HEK293 (cell line): ENCODE data around the gene PCBP2.

Source experiments
- CTCF ChIA-PET: fragments of 350-600 bp; formaldehyde crosslinking; extraction: SDS; loops from one replicate; lab custom pipeline; 2021; ENCODE audit warnings: antibody characterized with exemption; lab: Yijun Ruan, JAX
- POLR2A ChIA-PET: fragments of 300-600 bp; formaldehyde crosslinking; extraction: SDS; loops from one replicate; lab custom pipeline; 2020; ENCODE audit warnings: antibody characterized with exemption, inconsistent platforms; lab: Yijun Ruan, JAX
- H3K27ac ChIP-seq: fragments of 200-500 bp; sonication (Bioruptor generic); 2 replicates; pipeline ENCODE4 v1.5.1; 2014; ENCODE audit warnings: low read depth, low read length, control low read depth, inconsistent platforms; ENCODE audit errors: extremely low read depth
- H3K36me3 ChIP-seq, 2 experiments: fragments of 200-500 bp in 1 of 2; sonication (Bioruptor generic) in 1 of 2; 1 replicate in 1 of 2; 2 replicates in 1 of 2; pipeline ENCODE4 v1.5.1; 2014 to 2017; ENCODE audit warnings: inconsistent platforms in 2 of 2, low read length in 2 of 2; ENCODE audit not compliant: control insufficient read depth in 2 of 2, insufficient read depth in 1 of 2
- H3K4me1 ChIP-seq: fragments of 200-500 bp; sonication (Bioruptor generic); 2 replicates; pipeline ENCODE4 v1.5.1; 2014; ENCODE audit warnings: mild to moderate bottlenecking, low read length, inconsistent platforms; ENCODE audit not compliant: control insufficient read depth, insufficient read depth
- H3K4me3 ChIP-seq: 2 replicates; pipeline ENCODE4 v1.5.1; 2011; ENCODE audit warnings: low read depth, mild to moderate bottlenecking, control low read depth, low read length, moderate library complexity
- H3K9me3 ChIP-seq: fragments of 200-500 bp; sonication (Bioruptor generic); 2 replicates; pipeline ENCODE4 v1.5.1; 2014; ENCODE audit warnings: low read depth, low read length, inconsistent platforms; ENCODE audit not compliant: control insufficient read depth, insufficient read depth
- BCL11A ChIP-seq: fragments of 450-650 bp; formaldehyde crosslinking; IDR thresholded peaks from 2 replicates; pipeline ENCODE4 v1.5.1; 2016; ENCODE audit warnings: low read depth, missing biosample characterization, missing genetic modification characterization
- FEZF1 ChIP-seq: fragments of 450-650 bp; formaldehyde crosslinking; IDR thresholded peaks from 2 replicates; pipeline ENCODE4 v1.5.1; 2016; ENCODE audit warnings: missing biosample characterization, missing genetic modification characterization
- KLF9 ChIP-seq: fragments of 450-650 bp; formaldehyde crosslinking; IDR thresholded peaks from 2 replicates; pipeline ENCODE4 v1.5.1; 2016; ENCODE audit warnings: missing biosample characterization, missing genetic modification characterization, low read depth
- SETDB1 ChIP-seq: IDR thresholded peaks from one replicate; pipeline ENCODE4 v1.6.1; 2017; ENCODE audit warnings: mild to moderate bottlenecking, low read length, moderate library complexity, mixed read lengths; ENCODE audit not compliant: insufficient read length
- ZBTB1 ChIP-seq: fragments of 450-650 bp; formaldehyde crosslinking; IDR thresholded peaks from 2 replicates; pipeline ENCODE4 v1.5.1; 2016; ENCODE audit warnings: missing biosample characterization, missing genetic modification characterization
- ZEB2 ChIP-seq: fragments of 450-650 bp; formaldehyde crosslinking; IDR thresholded peaks from 2 replicates; pipeline ENCODE4 v1.5.1; 2016; ENCODE audit warnings: missing biosample characterization, missing genetic modification characterization
- ZFP69B ChIP-seq: fragments of 450-650 bp; formaldehyde crosslinking; IDR thresholded peaks from 2 replicates; pipeline ENCODE4 v1.5.1; 2016; ENCODE audit warnings: missing biosample characterization, missing genetic modification characterization
- ZNF112 ChIP-seq: fragments of 450-650 bp; formaldehyde crosslinking; IDR thresholded peaks from 2 replicates; pipeline ENCODE4 v1.5.0; 2017; ENCODE audit warnings: missing biosample characterization, missing genetic modification characterization
- ZNF133 ChIP-seq: fragments of 450-650 bp; formaldehyde crosslinking; IDR thresholded peaks from 2 replicates; pipeline ENCODE4 v1.5.1; 2016; ENCODE audit warnings: missing biosample characterization, missing genetic modification characterization
- ZNF16 ChIP-seq: fragments of 450-650 bp; formaldehyde crosslinking; IDR thresholded peaks from 2 replicates; pipeline ENCODE4 v1.5.1; 2016; ENCODE audit warnings: low read depth, missing biosample characterization, missing genetic modification characterization
- ZNF23 ChIP-seq: fragments of 450-650 bp; formaldehyde crosslinking; IDR thresholded peaks from 2 replicates; pipeline ENCODE4 v1.5.1; 2016; ENCODE audit warnings: missing biosample characterization, missing genetic modification characterization, borderline replicate concordance
- ZNF324 ChIP-seq: fragments of 450-650 bp; formaldehyde crosslinking; IDR thresholded peaks from 2 replicates; pipeline ENCODE4 v1.5.1; 2016; ENCODE audit warnings: missing biosample characterization, missing genetic modification characterization
- ZNF37A ChIP-seq: fragments of 450-650 bp; IDR thresholded peaks from 2 replicates; pipeline ENCODE4 v1.5.1; 2018; ENCODE audit warnings: missing biosample characterization, missing genetic modification characterization
- ZNF416 ChIP-seq: fragments of 450-650 bp; formaldehyde crosslinking; IDR thresholded peaks from 2 replicates; pipeline ENCODE4 v1.5.1; 2016; ENCODE audit warnings: missing biosample characterization, missing genetic modification characterization
- ZNF555 ChIP-seq: fragments of 450-650 bp; formaldehyde crosslinking; conservative IDR thresholded peaks from 2 replicates; pipeline ENCODE4 v1.5.1; 2017; ENCODE audit warnings: missing biosample characterization, mild to moderate bottlenecking, missing genetic modification characterization, inconsistent platforms
- ZNF561 ChIP-seq: fragments of 450-650 bp; IDR thresholded peaks from 2 replicates; pipeline ENCODE4 v1.5.1; 2018; ENCODE audit warnings: missing biosample characterization, missing genetic modification characterization, borderline replicate concordance
- ZNF610 ChIP-seq: fragments of 450-650 bp; formaldehyde crosslinking; IDR thresholded peaks from 2 replicates; pipeline ENCODE4 v1.5.1; 2016; ENCODE audit warnings: missing biosample characterization, missing genetic modification characterization, borderline replicate concordance
- ZNF626 ChIP-seq: fragments of 450-650 bp; sonication (Bioruptor Pico); formaldehyde crosslinking; IDR thresholded peaks from 2 replicates; pipeline ENCODE4 v1.5.1; 2018; ENCODE audit warnings: missing biosample characterization, missing genetic modification characterization, inconsistent platforms
- ZNF654 ChIP-seq: fragments of 450-650 bp; formaldehyde crosslinking; IDR thresholded peaks from 2 replicates; pipeline ENCODE4 v1.5.1; 2016; ENCODE audit warnings: low read depth, missing biosample characterization, missing genetic modification characterization
- ZNF747 ChIP-seq: fragments of 450-650 bp; formaldehyde crosslinking; IDR thresholded peaks from 2 replicates; pipeline ENCODE4 v1.5.1; 2016; ENCODE audit warnings: missing biosample characterization, missing genetic modification characterization
- ZNF791 ChIP-seq: fragments of 450-650 bp; formaldehyde crosslinking; IDR thresholded peaks from 2 replicates; pipeline ENCODE4 v1.5.1; 2016; ENCODE audit warnings: missing biosample characterization, missing genetic modification characterization
- TF ChIP-seq, protein P1 (sequence below): fragments of 450-650 bp; formaldehyde crosslinking; IDR thresholded peaks from 2 replicates; pipeline ENCODE4 v1.5.1; 2016; ENCODE audit warnings: missing biosample characterization, missing genetic modification characterization
- TF ChIP-seq, protein P2 (sequence below): fragments of 450-650 bp; IDR thresholded peaks from 2 replicates; pipeline ENCODE4 v1.5.1; 2018; ENCODE audit warnings: missing biosample characterization, mild to moderate bottlenecking, missing genetic modification characterization
- TF ChIP-seq, protein P3 (sequence below): fragments of 450-650 bp; formaldehyde crosslinking; IDR thresholded peaks from 2 replicates; pipeline ENCODE4 v1.5.1; 2017; ENCODE audit warnings: missing biosample characterization, missing genetic modification characterization
- TF ChIP-seq, protein P4 (sequence below): fragments of 450-650 bp; formaldehyde crosslinking; IDR thresholded peaks from 2 replicates; pipeline ENCODE4 v1.5.1; 2016; ENCODE audit warnings: missing biosample characterization, missing genetic modification characterization, low read depth
- TF ChIP-seq, protein P5 (sequence below): fragments of 450-650 bp; formaldehyde crosslinking; IDR thresholded peaks from 2 replicates; pipeline ENCODE4 v1.5.1; 2016; ENCODE audit warnings: missing biosample characterization, missing genetic modification characterization
- TF ChIP-seq, protein P6 (sequence below): fragments of 450-650 bp; formaldehyde crosslinking; IDR thresholded peaks from 2 replicates; pipeline ENCODE4 v1.5.1; 2016; ENCODE audit warnings: missing biosample characterization, missing genetic modification characterization

PCBP2 gene

DNA sequence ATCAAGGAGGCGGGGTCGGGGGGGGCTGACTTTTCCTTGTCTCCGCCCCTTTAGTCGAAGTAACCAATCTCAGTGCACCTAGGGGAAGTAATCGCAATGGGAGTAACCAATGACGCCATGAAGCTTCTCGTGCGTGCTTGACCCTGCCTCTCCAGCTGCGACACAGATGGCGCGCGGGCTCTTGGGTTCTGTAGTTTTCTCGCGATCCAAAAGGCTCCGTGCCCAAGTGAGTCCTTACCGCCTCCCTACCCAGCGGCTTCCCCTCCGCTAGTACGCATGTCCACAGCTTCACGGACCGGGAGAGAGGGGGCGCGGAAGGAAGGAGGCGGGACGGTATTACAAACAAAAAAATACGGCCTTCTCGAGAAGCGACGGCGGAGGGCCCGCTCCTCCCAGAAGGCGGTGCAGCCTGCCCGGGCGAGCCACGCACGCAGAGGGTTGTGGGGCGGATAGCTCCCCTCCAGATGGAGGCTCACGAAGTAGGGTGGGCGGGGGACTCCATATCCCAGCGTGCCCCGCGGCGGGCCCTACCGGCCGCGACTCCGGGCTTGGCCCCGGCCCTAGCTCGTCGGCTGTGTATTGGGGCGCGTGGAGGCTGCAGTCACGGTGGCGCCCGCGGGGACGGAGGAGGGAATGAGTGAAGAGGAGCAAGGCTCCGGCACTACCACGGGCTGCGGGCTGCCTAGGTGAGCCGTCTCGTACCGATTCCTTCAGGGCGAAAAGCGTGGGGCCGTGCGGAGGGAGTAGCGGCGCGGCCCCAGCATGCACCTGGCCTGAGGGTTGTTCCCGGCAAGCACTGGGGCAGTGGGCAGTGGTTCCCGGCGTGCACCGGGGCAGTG lies 49.1 kb downstream of the PCBP2 start, which contains the start of gene TARBP2:
Gene TARBP2, plus strand, starts transcription at position 508 of the 839 bp plus-strand sequence. Its CDS starts 126 bp downstream, at position 634.
- H3K4me1 ChIP-seq = peaks cover 16% of the 10 kb centered on the region
- ChIA-PET POLR2A (interaction anchor here (0.6 to 4.6 kb wide), 41 partner anchors 8 to 446 kb away, joined by 3 to 39 read pairs (median 4); partner anchors contain the start of genes AAAS, ATP5MC2, CSAD and MYG1), CTCF (interaction anchor here (0.5 to 1.8 kb wide), 11 partner anchors 8 to 1436 kb away, joined by 3 to 11 read pairs (median 4); no protein-coding TSS in a partner anchor)
- H3K27ac ChIP-seq = peak within 1 kb of the TSS; percentile 94
- H3K4me3 ChIP-seq = peak within 1 kb of the TSS; percentile 67
- peaks cover 0 to 32% of the 10 kb centered on the region in 2 experiments; a peak in 1 of 3 replicates for H3K36me3 ChIP-seq
- no peaks in the 10 kb centered on the region for H3K9me3 ChIP-seq
- TF ChIP-seq ZNF747 (tag by site-specific recombination) (no peak), ZNF416 (tag by site-specific recombination) (no peak), ZNF37A (tag by site-specific recombination) (no peak), ZBTB1 (tag by site-specific recombination) (no peak), FEZF1 (tag by site-specific recombination) (peak; percentile 13; the same call in 1 of the 2 replicates), ZNF133 (no peak), ZNF324 (peak; percentile 98; the same call in 1 of the 2 replicates), ZNF555 (tag by site-specific recombination) (no peak), ZNF610 (peak; percentile 90), ZNF561 (tag by site-specific recombination) (peak; percentile 86), ZNF16 (tag by site-specific recombination) (no peak), ZFP69B (tag by site-specific recombination) (peak; percentile 66; the same call in 1 of the 2 replicates), SETDB1 (no peak), ZNF626 (tag by site-specific recombination) (no peak), ZNF654 (tag by site-specific recombination) (no peak), BCL11A (tag by site-specific recombination) (no peak), ZNF791 (tag by site-specific recombination) (no peak), ZEB2 (tag by site-specific recombination) (peak; percentile 98), ZNF112 (tag by site-specific recombination) (no peak), ZNF23 (tag by site-specific recombination) (no peak), KLF9 (tag by site-specific recombination) (peak; percentile 60; the same call in 1 of the 2 replicates)
- TF ChIP-seq, protein P1, sequence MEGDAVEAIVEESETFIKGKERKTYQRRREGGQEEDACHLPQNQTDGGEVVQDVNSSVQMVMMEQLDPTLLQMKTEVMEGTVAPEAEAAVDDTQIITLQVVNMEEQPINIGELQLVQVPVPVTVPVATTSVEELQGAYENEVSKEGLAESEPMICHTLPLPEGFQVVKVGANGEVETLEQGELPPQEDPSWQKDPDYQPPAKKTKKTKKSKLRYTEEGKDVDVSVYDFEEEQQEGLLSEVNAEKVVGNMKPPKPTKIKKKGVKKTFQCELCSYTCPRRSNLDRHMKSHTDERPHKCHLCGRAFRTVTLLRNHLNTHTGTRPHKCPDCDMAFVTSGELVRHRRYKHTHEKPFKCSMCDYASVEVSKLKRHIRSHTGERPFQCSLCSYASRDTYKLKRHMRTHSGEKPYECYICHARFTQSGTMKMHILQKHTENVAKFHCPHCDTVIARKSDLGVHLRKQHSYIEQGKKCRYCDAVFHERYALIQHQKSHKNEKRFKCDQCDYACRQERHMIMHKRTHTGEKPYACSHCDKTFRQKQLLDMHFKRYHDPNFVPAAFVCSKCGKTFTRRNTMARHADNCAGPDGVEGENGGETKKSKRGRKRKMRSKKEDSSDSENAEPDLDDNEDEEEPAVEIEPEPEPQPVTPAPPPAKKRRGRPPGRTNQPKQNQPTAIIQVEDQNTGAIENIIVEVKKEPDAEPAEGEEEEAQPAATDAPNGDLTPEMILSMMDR (tag by site-specific recombination) = peak; percentile 70
- TF ChIP-seq, protein P2, sequence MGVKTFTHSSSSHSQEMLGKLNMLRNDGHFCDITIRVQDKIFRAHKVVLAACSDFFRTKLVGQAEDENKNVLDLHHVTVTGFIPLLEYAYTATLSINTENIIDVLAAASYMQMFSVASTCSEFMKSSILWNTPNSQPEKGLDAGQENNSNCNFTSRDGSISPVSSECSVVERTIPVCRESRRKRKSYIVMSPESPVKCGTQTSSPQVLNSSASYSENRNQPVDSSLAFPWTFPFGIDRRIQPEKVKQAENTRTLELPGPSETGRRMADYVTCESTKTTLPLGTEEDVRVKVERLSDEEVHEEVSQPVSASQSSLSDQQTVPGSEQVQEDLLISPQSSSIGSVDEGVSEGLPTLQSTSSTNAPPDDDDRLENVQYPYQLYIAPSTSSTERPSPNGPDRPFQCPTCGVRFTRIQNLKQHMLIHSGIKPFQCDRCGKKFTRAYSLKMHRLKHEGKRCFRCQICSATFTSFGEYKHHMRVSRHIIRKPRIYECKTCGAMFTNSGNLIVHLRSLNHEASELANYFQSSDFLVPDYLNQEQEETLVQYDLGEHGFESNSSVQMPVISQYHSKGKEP (tag by site-specific recombination) = no peak; the same call in 1 of the 2 replicates
- TF ChIP-seq, protein P3, sequence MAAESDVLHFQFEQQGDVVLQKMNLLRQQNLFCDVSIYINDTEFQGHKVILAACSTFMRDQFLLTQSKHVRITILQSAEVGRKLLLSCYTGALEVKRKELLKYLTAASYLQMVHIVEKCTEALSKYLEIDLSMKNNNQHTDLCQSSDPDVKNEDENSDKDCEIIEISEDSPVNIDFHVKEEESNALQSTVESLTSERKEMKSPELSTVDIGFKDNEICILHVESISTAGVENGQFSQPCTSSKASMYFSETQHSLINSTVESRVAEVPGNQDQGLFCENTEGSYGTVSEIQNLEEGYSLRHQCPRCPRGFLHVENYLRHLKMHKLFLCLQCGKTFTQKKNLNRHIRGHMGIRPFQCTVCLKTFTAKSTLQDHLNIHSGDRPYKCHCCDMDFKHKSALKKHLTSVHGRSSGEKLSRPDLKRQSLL (tag by site-specific recombination) = no peak
- TF ChIP-seq, protein P4, sequence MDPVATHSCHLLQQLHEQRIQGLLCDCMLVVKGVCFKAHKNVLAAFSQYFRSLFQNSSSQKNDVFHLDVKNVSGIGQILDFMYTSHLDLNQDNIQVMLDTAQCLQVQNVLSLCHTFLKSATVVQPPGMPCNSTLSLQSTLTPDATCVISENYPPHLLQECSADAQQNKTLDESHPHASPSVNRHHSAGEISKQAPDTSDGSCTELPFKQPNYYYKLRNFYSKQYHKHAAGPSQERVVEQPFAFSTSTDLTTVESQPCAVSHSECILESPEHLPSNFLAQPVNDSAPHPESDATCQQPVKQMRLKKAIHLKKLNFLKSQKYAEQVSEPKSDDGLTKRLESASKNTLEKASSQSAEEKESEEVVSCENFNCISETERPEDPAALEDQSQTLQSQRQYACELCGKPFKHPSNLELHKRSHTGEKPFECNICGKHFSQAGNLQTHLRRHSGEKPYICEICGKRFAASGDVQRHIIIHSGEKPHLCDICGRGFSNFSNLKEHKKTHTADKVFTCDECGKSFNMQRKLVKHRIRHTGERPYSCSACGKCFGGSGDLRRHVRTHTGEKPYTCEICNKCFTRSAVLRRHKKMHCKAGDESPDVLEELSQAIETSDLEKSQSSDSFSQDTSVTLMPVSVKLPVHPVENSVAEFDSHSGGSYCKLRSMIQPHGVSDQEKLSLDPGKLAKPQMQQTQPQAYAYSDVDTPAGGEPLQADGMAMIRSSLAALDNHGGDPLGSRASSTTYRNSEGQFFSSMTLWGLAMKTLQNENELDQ (tag by site-specific recombination) = no peak
- TF ChIP-seq, protein P5, sequence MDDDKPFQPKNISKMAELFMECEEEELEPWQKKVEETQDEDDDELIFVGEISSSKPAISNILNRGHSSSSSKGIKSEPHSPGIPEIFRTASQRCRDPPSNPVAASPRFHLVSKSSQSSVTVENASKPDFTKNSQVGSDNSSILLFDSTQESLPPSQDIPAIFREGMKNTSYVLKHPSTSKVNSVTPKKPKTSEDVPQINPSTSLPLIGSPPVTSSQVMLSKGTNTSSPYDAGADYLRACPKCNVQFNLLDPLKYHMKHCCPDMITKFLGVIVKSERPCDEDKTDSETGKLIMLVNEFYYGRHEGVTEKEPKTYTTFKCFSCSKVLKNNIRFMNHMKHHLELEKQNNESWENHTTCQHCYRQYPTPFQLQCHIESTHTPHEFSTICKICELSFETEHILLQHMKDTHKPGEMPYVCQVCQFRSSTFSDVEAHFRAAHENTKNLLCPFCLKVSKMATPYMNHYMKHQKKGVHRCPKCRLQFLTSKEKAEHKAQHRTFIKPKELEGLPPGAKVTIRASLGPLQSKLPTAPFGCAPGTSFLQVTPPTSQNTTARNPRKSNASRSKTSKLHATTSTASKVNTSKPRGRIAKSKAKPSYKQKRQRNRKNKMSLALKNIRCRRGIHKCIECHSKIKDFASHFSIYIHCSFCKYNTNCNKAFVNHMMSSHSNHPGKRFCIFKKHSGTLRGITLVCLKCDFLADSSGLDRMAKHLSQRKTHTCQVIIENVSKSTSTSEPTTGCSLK (tag by site-specific recombination) = no peak
- TF ChIP-seq, protein P6, sequence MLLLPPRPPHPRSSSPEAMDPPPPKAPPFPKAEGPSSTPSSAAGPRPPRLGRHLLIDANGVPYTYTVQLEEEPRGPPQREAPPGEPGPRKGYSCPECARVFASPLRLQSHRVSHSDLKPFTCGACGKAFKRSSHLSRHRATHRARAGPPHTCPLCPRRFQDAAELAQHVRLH (tag by site-specific recombination) = peak; percentile 100
